ENCODE measurements around the gene NFATC1.

- TF ChIP-seq NFIC (IDR thresholded peaks at IDR 0.05; ENCODE audit: borderline replicate concordance) = no peak
- TF ChIP-seq USF1 (IDR thresholded peaks at IDR 0.05; ENCODE audit: borderline replicate concordance, low read depth) = no peak
- TF ChIP-seq EP300 (IDR thresholded peaks at IDR 0.05; ENCODE audit: borderline replicate concordance in 1 of 2, low read depth in 1 of 2, low read length in 1 of 2) = no peak
Observed at GRCh38 chr18:79463424-79463960, 67.8 kb downstream of the NFATC1 start.
